ENCODE measurements around the gene MARCHF10. TPM values are rescaled to one million over a fixed set of nuclear protein-coding genes. Genes with fewer than 3 reads are reported as not detected.

Gene MARCHF10
- total and polyA plus RNA-seq, 12 donors, result 0.04 TPM; not detected in 11

- intact Hi-C loops (cut with DNase I), result no loop called here
- no peak overlapping the region for H3K27ac ChIP-seq
- H3K36me3 ChIP-seq, result no peaks in the 10 kb centered on the region
- H3K4me3 ChIP-seq, result no peak overlapping the region
- no peaks in the 10 kb centered on the region for H3K27me3 ChIP-seq
- 86 to 89% methylated on average over 17 of the region's 17 CpGs for WGBS, 2 donors
- H3K9me3 ChIP-seq, result peaks cover 0 to 8% (median 0%) of the 10 kb centered on the region in 11 donors
- peaks cover 0 to 15% (median 0%) of the 10 kb centered on the region in 9 donors for H3K4me1 ChIP-seq
- TF ChIP-seq CTCF (IDR thresholded peaks at IDR 0.05), result no peak
- no peak for ATAC-seq
- no peak for DNase-seq
Observed at GRCh38 chr17:62713086-62713881, 94.8 kb downstream of the MARCHF10 start.

GRCh38 chr17:62712171-62712581, 95.9 kb downstream of the MARCHF10 start:
- H3K4me1 ChIP-seq, result peaks cover 0 to 16% (median 0%) of the 10 kb centered on the region in 9 donors
- no peaks in the 10 kb centered on the region for H3K27me3 ChIP-seq
- TF ChIP-seq CTCF (IDR thresholded peaks at IDR 0.05), result no peak
- H3K4me3 ChIP-seq, result no peak overlapping the region
- whole genome bisulfite sequencing, 2 donors, result 79 to 82% methylated on average over 8 of the region's 8 CpGs
- DNase-seq (no peak), ATAC-seq (no peak)
- intact Hi-C loops (cut with DNase I), result no loop called here
- no peak overlapping the region for H3K27ac ChIP-seq
- H3K36me3 ChIP-seq, result no peaks in the 10 kb centered on the region
- H3K9me3 ChIP-seq, result peaks cover 0 to 9% (median 0%) of the 10 kb centered on the region in 11 donors

GRCh38 chr17:62708587-62708986, 99.5 kb downstream of the MARCHF10 start:
- Histone ChIP-seq H3K4me1 (peaks cover 6 to 48% (median 23%) of the 10 kb centered on the region in 9 donors), H3K27ac (no peak overlapping the region), H3K36me3 (no peaks in the 10 kb centered on the region), H3K4me3 (no peak overlapping the region), H3K9me3 (peaks cover 0 to 9% (median 0%) of the 10 kb centered on the region in 11 donors), H3K27me3 (peaks cover 0 to 25% (median 0%) of the 10 kb centered on the region in 7 donors)
- no peak for DNase-seq
- ATAC-seq, result no peak
- no peak for TF ChIP-seq CTCF (IDR thresholded peaks at IDR 0.05)
- intact Hi-C loops (cut with DNase I), result loop anchor here in 8 of 10 donors (5.0 to 10.0 kb wide), 3 partner anchors 264 to 706 kb away; no protein-coding TSS in a partner anchor
- 55 to 67% methylated on average over 2 of the region's 2 CpGs for WGBS, 2 donors

GRCh38 chr17:62707425-62707739, 100.7 kb downstream of the MARCHF10 start:
- ATAC-seq (no peak), DNase-seq (no peak)
- Histone ChIP-seq H3K4me3 (no peak overlapping the region), H3K4me1 (peaks cover 8 to 54% (median 26%) of the 10 kb centered on the region in 9 donors), H3K27ac (no peak overlapping the region), H3K36me3 (no peaks in the 10 kb centered on the region), H3K9me3 (peaks cover 0 to 9% (median 0%) of the 10 kb centered on the region in 11 donors), H3K27me3 (peaks cover 0 to 25% (median 0%) of the 10 kb centered on the region in 7 donors)
- intact Hi-C loops (cut with DNase I), result loop anchor here in 8 of 10 donors (5.0 to 10.0 kb wide), 3 partner anchors 265 to 707 kb away; no protein-coding TSS in a partner anchor
- 97% methylated on average over 9 of the region's 9 CpGs for WGBS, 2 donors
- TF ChIP-seq CTCF (IDR thresholded peaks at IDR 0.05), result no peak
